Kidney (tissue), 14 donors: ENCODE data around the gene CHIT1. TPM values are rescaled to one million over a fixed set of nuclear protein-coding genes. Genes with fewer than 3 reads are reported as not detected.

Source experiments
- DNase-seq, 5 donors: peaks; one replicate each; pipeline ENCODE4 v3.0.0-alpha.2; 2013 to 2020
- FAIRE-seq: peaks from 2 replicates; lab custom pipeline; 2012; peaks lifted over from hg19 to GRCh38; lab: Jason Lieb, UNC
- H3K27ac ChIP-seq, 2 donors: one replicate each; pipeline ENCODE4 v1.7.0; 2013; ENCODE audit warnings: low read depth in 2 of 2, low read length in 2 of 2, inconsistent platforms in 1 of 2
- H3K27me3 ChIP-seq: one replicate; pipeline ENCODE4 v1.7.1; 2013; ENCODE audit warnings: low read length, inconsistent platforms; ENCODE audit not compliant: control insufficient read depth, insufficient read depth
- H3K36me3 ChIP-seq, 3 donors: one replicate each; pipeline versions ENCODE4 v1.7.0 to v1.7.1; 2013; ENCODE audit warnings: low read length in 3 of 3, control low read depth in 1 of 3, inconsistent platforms in 1 of 3; ENCODE audit not compliant: insufficient read depth in 3 of 3, control insufficient read depth in 2 of 3
- H3K4me1 ChIP-seq, 3 donors: one replicate each; pipeline versions ENCODE4 v1.7.0 to v1.7.1; 2013; ENCODE audit warnings: low read length in 3 of 3, inconsistent platforms in 1 of 3, low read depth in 1 of 3; ENCODE audit not compliant: control insufficient read depth in 2 of 3, insufficient read depth in 2 of 3
- H3K4me3 ChIP-seq, 3 donors: one replicate each; pipeline versions ENCODE4 v1.7.0 to v1.8.1; 2013; ENCODE audit warnings: low read length in 3 of 3, control low read depth in 1 of 3, inconsistent platforms in 1 of 3
- H3K9ac ChIP-seq, 3 donors: one replicate each; pipeline versions ENCODE4 v1.7.0 to v1.7.1; 2013; ENCODE audit warnings: low read length in 3 of 3, control low read depth in 1 of 3, inconsistent platforms in 1 of 3
- H3K9me3 ChIP-seq, 3 donors: one replicate each; pipeline versions ENCODE4 v1.7.0 to v1.7.1; 2013; ENCODE audit warnings: low read length in 3 of 3, control low read depth in 1 of 3, inconsistent platforms in 1 of 3; ENCODE audit not compliant: control insufficient read depth in 2 of 3, insufficient read depth in 1 of 3
- intact Hi-C: fragments of 100-400 bp; cut with DNase I; formaldehyde crosslinking; loops from one replicate; pipeline ENCODE4 v1.11.1; 2022
- polyA plus RNA-seq: library from polyadenylated mRNA; stranded (reverse); fragments of 350-450 nt; fragmentation: Illumina TruSeq; extraction: RNeasy Lipid Tissue Mini Kit (QIAGEN cat#74804); gene quantifications from one replicate; pipeline ENCODE4 v1.2.3, GENCODE V29; 2014; ENCODE audit warnings: low read depth, low replicate concordance; ENCODE audit not compliant: insufficient read depth
- total RNA-seq: library from RNA; stranded (reverse); fragmentation: NEBNext Ultra II Directional; extraction: Animal tissue kit (Norgen Biotek cat#: 25700); gene quantifications from one replicate; pipeline ENCODE4 v1.2.1, GENCODE V29; 2021
- TF ChIP-seq, protein P1 (sequence below): IDR thresholded peaks from 3 replicates; pipeline ENCODE4 v1.5.1; 2012; ENCODE audit warnings: mild to moderate bottlenecking, moderate library complexity, borderline replicate concordance; ENCODE audit not compliant: insufficient read depth; ENCODE audit errors: extremely low read depth
- donor health status: control.
- donor health status: control.
- donor health status: control.
- donor health status: control.
- donor health status: control.
- donor health status: DM: yes; HTN: yes; CAD: no.
- donor health status: Normal renal cell carcinoma (clear cell type).

Gene CHIT1
- total and polyA plus RNA-seq, 2 donors from 2014 or later = 1.1 TPM; not detected in 1

DNA sequence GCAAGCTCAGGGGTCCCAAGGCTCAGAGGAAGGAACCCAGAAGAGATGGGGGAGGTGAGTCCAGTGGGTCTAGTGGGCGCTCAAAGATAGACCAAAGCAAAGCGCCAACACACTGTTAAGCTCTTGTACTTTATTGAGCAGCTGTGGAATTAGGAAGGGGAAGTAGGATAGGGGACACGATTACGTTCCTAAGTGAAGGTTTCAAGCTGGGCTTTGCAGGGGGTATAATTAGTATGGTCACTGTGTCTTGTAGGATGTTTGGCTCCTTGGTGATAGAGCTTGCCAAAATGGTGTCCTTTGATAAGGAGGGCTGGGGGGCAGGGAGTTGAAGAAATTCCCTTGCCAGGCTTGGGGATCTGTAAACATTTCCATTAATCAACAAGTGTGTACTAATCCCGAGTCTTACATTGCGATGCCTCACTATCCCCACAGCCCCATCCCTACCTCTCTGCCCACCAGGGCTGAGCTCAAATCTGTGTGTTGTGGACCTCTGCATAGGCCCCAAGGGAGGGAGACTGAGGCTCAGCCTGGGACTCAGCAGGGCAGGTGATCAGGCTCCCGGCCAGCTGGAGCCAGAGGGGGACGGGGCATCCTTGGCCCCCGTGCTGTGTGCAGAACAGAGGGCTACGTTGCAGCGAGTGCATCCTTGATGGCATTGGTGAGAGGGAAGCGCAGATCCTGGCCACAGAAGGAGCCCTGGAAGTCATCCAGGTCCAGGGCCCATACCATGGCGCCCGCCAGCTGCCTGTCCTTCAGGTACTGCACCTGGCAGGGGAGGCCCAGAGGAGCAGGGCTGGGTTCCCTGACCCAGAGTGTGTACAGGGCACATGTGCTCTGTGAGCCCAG is 50.4 kb downstream of the CHIT1 start:
- no peak for DNase-seq
- intact Hi-C loops = no loop called here
- H3K9me3 ChIP-seq = no peaks in the 10 kb centered on the region
- peaks cover 2 to 11% (median 4%) of the 10 kb centered on the region in 3 donors for H3K4me1 ChIP-seq
- no peak overlapping the region for H3K9ac ChIP-seq
- H3K27me3 ChIP-seq = no peaks in the 10 kb centered on the region
- no peak for FAIRE-seq
- no peaks in the 10 kb centered on the region for H3K36me3 ChIP-seq
- H3K27ac ChIP-seq = no peak overlapping the region
- H3K4me3 ChIP-seq = no peak overlapping the region
- TF ChIP-seq, protein P1, sequence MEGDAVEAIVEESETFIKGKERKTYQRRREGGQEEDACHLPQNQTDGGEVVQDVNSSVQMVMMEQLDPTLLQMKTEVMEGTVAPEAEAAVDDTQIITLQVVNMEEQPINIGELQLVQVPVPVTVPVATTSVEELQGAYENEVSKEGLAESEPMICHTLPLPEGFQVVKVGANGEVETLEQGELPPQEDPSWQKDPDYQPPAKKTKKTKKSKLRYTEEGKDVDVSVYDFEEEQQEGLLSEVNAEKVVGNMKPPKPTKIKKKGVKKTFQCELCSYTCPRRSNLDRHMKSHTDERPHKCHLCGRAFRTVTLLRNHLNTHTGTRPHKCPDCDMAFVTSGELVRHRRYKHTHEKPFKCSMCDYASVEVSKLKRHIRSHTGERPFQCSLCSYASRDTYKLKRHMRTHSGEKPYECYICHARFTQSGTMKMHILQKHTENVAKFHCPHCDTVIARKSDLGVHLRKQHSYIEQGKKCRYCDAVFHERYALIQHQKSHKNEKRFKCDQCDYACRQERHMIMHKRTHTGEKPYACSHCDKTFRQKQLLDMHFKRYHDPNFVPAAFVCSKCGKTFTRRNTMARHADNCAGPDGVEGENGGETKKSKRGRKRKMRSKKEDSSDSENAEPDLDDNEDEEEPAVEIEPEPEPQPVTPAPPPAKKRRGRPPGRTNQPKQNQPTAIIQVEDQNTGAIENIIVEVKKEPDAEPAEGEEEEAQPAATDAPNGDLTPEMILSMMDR = no peak

DNA sequence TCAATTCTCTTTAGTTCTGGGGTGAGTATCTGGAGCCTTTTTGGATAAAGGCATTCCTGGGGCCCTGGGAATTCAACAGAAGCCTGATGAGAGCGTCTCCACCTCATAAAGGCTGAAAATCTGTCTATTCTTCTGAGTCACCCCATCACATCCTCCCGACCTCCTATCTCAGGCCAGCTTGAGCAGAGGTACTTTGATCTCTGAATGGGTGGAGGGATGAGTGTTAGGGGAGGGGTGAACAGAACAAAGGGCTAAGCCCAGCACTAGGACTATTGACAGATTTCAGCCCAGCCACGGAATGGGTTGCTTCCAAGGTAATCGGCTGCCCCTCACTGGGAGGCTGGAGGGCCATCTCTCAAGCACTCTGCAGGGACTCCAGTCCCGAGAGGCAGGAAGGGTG is 51.4 kb downstream of the CHIT1 start:
- FAIRE-seq = no peak
- peaks cover 2 to 11% (median 4%) of the 10 kb centered on the region in 3 donors for H3K4me1 ChIP-seq

DNA sequence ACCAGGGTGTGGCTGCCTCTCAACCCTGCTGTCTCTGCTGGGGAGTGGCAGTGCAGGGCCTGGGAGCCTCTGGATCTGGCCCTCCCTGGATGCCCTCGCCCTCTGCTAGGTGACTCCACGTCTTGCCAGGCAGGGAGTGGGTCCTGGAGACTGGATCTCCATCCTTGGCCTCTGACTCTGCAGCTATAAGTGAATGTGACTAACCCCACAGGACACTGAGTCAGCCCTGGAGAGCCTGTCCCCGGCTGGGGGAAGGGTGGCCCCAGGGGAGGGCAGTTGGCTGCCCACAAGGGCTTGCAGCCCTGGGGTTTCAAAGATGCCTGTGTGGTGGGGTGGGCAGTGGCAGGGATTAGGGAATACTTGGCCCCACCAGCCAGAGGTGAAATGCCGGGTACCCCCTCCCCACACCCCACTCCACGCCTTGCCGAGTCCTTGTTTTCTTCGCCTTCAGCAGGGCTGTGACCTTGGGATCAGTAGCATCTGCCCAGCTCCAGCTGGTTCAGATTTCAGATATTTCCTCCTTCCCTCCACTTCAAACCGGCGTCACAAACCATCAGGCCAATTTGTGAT is 51.9 kb downstream of the CHIT1 start:
- Histone ChIP-seq H3K27ac (no peak overlapping the region), H3K9ac (no peak overlapping the region), H3K4me1 (peaks cover 2 to 12% (median 4%) of the 10 kb centered on the region in 3 donors), H3K9me3 (no peaks in the 10 kb centered on the region), H3K4me3 (no peak overlapping the region), H3K27me3 (no peaks in the 10 kb centered on the region), H3K36me3 (no peaks in the 10 kb centered on the region)
- FAIRE-seq = no peak
- TF ChIP-seq, protein P1 = no peak
- DNase-seq = no peak
- intact Hi-C loops = no loop called here

More for the DNA sequence above, 51.4 kb downstream of the CHIT1 start:
- Histone ChIP-seq H3K9me3 (no peaks in the 10 kb centered on the region), H3K27ac (no peak overlapping the region), H3K27me3 (no peaks in the 10 kb centered on the region), H3K4me3 (no peak overlapping the region), H3K36me3 (no peaks in the 10 kb centered on the region), H3K9ac (no peak overlapping the region)
- no peak for DNase-seq
- TF ChIP-seq, protein P1 = no peak
- intact Hi-C loops = no loop called here
